K562 (cell line): ENCODE data around the gene TNRC6B. TPM values are rescaled to one million over a fixed set of nuclear protein-coding genes. Genes with fewer than 3 reads are reported as not detected.
A peak's percentile ranks its signal among the peaks of the same experiment; 100 is the strongest.

Source experiments
- NEUROD1 ChIP-seq: fragments of 150-350 bp; IDR thresholded peaks from 2 replicates; pipeline ENCODE4 v1.6.1; 2014; ENCODE audit warnings: borderline replicate concordance, low read length, low read depth; ENCODE audit not compliant: partially characterized antibody
- POLR2G ChIP-seq: fragments of 200-400 bp; formaldehyde crosslinking; IDR thresholded peaks from 2 replicates; pipeline ENCODE4 v1.6.1; 2017; ENCODE audit warnings: low read depth, mild to moderate bottlenecking, antibody characterized with exemption, low read length, moderate library complexity
- ZNF3 ChIP-seq: fragments of 250-450 bp; sonication (Bioruptor Pico); IDR thresholded peaks from 2 replicates; pipeline ENCODE4 v1.5.0; 2021; ENCODE audit warnings: mild to moderate bottlenecking, moderate library complexity
- ZNF384 ChIP-seq: IDR thresholded peaks from 2 replicates; pipeline ENCODE4 v1.6.1; 2012; ENCODE audit warnings: low read depth, low read length, improper control_type of control experiment
- polyA plus RNA-seq, 8 experiments: library from polyadenylated mRNA; depleted of rRNA in 4 of 8; stranded (reverse) in 5 of 8; unstranded in 3 of 8; fragments of >200 nt; fragmentation: Nextera tagmentation in 2 of 8; fragmentation: Illumina TruSeq in 1 of 8; extraction: Ambion mirVana in 2 of 8; extraction: Trizol in 1 of 8; gene quantifications; 2 replicates each; pipeline versions ENCODE4 v1.2.1 to v1.2.3, GENCODE V29; 2011 to 2014; ENCODE audit warnings: inconsistent platforms in 1 of 8, missing spikeins in 1 of 8
- total RNA-seq, 7 experiments: library from RNA; depleted of rRNA in 6 of 7; stranded (reverse); fragments of >200 nt in 6 of 7; fragmentation: Illumina TruSeq in 2 of 7; extraction: Trizol in 2 of 7; gene quantifications; 2 replicates each; pipeline versions ENCODE4 v1.2.1 to v1.2.3, GENCODE V29; 2011 to 2021; ENCODE audit warnings: low replicate concordance in 1 of 7
- TF ChIP-seq, protein P1 (sequence below), 3 experiments: IDR thresholded peaks in 2 of 3; conservative IDR thresholded peaks in 1 of 3; 2 replicates each; pipeline ENCODE4 v1.5.1; 2011 to 2012; ENCODE audit warnings: low read length in 3 of 3, mild to moderate bottlenecking in 3 of 3, control low read depth in 2 of 3, improper control_type of control experiment in 1 of 3, inconsistent platforms in 1 of 3, low read depth in 1 of 3, mixed read lengths in 1 of 3, moderate library complexity in 1 of 3; ENCODE audit not compliant: insufficient read depth in 2 of 3
- TF ChIP-seq, protein P2 (sequence below): fragments of 250-450 bp; sonication (Bioruptor Pico); IDR thresholded peaks from 2 replicates; pipeline ENCODE4 v1.8.0; 2022; ENCODE audit warnings: inconsistent platforms
- TF ChIP-seq, protein P3 (sequence below): fragments of 450-650 bp; formaldehyde crosslinking; IDR thresholded peaks from 2 replicates; pipeline ENCODE4 v1.4.0; 2020; ENCODE audit warnings: mild to moderate bottlenecking, moderate library complexity
- TF ChIP-seq, protein P4 (sequence below): fragments of 250-450 bp; sonication (Bioruptor Pico); IDR thresholded peaks from 2 replicates; pipeline ENCODE4 v1.5.1; 2021; ENCODE audit warnings: mild to moderate bottlenecking
- TF ChIP-seq, protein P5 (sequence below): fragments of 250-450 bp; sonication (Bioruptor Pico); IDR thresholded peaks from 2 replicates; pipeline ENCODE4 v1.5.0; 2021; ENCODE audit warnings: mild to moderate bottlenecking, moderate library complexity
- TF ChIP-seq, protein P6 (sequence below): fragments of 250-450 bp; sonication (Bioruptor Pico); IDR thresholded peaks from 2 replicates; pipeline ENCODE4 v1.8.0; 2022; ENCODE audit warnings: moderate library complexity, mild to moderate bottlenecking, inconsistent platforms
- TF ChIP-seq, protein P7 (sequence below): fragments of 250-450 bp; sonication (Bioruptor Pico); IDR thresholded peaks from 2 replicates; pipeline ENCODE4 v1.4.0; 2020; ENCODE audit warnings: mild to moderate bottlenecking, moderate library complexity, borderline replicate concordance

The TNRC6B gene
- total and polyA plus RNA-seq, 9 of the 15 experiments (the other 6 are each of a cell fraction or from before 2014, with no cell fraction given) = 0.96 to 18.8 (median 10.8) TPM

DNA sequence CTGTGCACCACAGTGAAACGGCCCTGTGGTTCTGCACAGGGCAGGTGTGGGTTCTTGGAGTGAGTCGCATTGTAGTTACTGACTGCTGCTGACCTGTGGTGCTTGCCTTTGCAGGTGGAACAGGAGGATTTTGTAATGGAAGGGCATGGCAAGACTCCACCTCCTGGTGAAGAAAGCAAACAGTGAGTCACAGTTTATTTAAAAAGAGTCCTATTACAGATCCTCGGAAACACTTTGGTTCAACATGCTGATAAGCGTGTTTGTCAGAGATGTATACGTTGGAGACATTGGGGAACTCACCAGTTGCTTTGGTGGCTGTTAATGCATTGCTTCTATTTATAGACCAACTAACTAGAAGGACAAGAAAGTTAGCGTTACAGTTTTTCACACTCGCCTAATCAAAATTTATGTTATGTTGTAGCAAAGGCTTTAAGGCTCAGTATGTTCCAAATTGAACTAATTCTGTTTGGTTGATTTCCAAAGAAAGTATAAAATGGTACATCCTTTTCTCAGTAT, 21.7 kb upstream of the TNRC6B start (continued):
- TF ChIP-seq, protein P1, sequence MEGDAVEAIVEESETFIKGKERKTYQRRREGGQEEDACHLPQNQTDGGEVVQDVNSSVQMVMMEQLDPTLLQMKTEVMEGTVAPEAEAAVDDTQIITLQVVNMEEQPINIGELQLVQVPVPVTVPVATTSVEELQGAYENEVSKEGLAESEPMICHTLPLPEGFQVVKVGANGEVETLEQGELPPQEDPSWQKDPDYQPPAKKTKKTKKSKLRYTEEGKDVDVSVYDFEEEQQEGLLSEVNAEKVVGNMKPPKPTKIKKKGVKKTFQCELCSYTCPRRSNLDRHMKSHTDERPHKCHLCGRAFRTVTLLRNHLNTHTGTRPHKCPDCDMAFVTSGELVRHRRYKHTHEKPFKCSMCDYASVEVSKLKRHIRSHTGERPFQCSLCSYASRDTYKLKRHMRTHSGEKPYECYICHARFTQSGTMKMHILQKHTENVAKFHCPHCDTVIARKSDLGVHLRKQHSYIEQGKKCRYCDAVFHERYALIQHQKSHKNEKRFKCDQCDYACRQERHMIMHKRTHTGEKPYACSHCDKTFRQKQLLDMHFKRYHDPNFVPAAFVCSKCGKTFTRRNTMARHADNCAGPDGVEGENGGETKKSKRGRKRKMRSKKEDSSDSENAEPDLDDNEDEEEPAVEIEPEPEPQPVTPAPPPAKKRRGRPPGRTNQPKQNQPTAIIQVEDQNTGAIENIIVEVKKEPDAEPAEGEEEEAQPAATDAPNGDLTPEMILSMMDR (IDR thresholded peaks at IDR 0.05 in 2 of 3, conservative IDR thresholded peaks at IDR 0.05 in 1 of 3; ENCODE audit: insufficient read depth in 2 of 3, low read depth in 1 of 3, low read length in 3 of 3) = peak; percentile 17 to 50 (median 31); a peak in 2 of 6 replicates
- TF ChIP-seq, protein P2, sequence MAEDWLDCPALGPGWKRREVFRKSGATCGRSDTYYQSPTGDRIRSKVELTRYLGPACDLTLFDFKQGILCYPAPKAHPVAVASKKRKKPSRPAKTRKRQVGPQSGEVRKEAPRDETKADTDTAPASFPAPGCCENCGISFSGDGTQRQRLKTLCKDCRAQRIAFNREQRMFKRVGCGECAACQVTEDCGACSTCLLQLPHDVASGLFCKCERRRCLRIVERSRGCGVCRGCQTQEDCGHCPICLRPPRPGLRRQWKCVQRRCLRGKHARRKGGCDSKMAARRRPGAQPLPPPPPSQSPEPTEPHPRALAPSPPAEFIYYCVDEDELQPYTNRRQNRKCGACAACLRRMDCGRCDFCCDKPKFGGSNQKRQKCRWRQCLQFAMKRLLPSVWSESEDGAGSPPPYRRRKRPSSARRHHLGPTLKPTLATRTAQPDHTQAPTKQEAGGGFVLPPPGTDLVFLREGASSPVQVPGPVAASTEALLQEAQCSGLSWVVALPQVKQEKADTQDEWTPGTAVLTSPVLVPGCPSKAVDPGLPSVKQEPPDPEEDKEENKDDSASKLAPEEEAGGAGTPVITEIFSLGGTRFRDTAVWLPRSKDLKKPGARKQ (CRISPR knock-in tag) = no peak
- TF ChIP-seq, protein P3, sequence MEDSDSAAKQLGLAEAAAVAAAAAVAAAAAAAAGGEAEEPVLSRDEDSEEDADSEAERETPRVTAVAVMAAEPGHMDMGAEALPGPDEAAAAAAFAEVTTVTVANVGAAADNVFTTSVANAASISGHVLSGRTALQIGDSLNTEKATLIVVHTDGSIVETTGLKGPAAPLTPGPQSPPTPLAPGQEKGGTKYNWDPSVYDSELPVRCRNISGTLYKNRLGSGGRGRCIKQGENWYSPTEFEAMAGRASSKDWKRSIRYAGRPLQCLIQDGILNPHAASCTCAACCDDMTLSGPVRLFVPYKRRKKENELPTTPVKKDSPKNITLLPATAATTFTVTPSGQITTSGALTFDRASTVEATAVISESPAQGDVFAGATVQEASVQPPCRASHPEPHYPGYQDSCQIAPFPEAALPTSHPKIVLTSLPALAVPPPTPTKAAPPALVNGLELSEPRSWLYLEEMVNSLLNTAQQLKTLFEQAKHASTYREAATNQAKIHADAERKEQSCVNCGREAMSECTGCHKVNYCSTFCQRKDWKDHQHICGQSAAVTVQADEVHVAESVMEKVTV (CRISPR knock-in tag) = no peak
- TF ChIP-seq, protein P4, sequence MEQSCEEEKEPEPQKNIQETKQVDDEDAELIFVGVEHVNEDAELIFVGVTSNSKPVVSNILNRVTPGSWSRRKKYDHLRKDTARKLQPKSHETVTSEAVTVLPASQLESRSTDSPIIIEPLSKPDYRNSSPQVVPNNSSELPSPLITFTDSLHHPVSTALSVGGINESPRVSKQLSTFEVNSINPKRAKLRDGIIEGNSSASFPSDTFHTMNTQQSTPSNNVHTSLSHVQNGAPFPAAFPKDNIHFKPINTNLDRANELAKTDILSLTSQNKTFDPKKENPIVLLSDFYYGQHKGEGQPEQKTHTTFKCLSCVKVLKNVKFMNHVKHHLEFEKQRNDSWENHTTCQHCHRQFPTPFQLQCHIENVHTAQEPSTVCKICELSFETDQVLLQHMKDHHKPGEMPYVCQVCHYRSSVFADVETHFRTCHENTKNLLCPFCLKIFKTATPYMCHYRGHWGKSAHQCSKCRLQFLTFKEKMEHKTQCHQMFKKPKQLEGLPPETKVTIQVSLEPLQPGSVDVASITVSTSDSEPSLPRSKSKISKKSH (CRISPR knock-in tag) = no peak
- TF ChIP-seq, protein P5, sequence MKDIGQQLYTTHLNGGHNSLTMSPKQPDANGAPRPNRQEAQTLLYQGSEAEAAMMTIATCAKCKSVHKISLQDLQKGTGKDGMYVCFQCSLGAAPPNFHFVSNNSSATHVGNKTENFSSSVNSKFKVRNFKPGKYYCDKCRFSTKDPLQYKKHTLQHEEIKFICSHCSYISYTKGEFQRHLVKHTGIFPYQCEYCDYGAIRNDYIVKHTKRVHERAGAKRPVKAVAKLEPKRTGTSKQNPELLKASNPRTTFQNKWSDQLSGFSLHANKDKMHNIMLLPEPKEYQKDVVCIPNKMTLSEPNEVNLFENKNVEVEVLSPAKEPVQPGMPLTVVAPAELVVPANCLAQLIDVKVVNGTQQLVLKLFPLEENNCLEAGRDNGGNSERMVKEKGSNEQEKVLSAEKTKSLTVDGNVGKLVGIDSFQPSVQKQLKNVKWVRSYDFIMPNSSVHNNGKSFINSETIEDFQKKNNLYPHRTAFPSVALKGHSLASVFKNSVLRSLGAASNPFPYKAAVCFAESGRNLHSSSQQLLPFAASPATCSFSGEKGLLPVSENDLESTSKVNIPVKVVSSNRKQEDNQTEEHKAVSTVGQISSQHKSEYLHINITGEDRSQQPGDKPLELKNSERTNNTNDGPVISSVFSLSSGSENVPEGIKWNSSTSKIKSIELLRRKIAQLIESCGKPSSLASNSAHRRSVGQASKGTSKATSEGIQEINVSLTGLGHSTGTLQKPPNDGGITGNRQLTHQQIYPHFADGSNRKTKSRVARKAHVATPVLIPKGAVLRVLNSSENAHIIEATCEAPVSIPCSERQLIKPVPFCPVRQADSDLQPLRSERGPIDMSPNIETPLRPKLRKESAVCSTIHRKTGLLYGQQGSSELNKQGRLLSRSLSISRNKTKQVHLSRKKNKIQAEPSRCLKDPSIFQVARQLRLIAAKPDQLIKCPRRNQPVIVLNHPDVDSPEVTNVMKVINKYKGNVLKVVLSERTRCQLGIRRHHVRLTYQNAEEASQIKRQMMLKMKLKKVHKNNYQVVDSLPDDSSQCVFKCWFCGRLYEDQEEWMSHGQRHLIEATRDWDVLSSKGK (CRISPR knock-in tag) = no peak
- TF ChIP-seq POLR2G (no peak), ZNF3 (CRISPR knock-in tag) (no peak), ZNF384 (no peak), NEUROD1 (no peak)
- TF ChIP-seq, protein P6, sequence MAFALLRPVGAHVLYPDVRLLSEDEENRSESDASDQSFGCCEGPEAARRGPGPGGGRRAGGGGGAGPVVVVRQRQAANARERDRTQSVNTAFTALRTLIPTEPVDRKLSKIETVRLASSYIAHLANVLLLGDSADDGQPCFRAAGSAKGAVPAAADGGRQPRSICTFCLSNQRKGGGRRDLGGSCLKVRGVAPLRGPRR (CRISPR knock-in tag) = no peak
- TF ChIP-seq, protein P7, sequence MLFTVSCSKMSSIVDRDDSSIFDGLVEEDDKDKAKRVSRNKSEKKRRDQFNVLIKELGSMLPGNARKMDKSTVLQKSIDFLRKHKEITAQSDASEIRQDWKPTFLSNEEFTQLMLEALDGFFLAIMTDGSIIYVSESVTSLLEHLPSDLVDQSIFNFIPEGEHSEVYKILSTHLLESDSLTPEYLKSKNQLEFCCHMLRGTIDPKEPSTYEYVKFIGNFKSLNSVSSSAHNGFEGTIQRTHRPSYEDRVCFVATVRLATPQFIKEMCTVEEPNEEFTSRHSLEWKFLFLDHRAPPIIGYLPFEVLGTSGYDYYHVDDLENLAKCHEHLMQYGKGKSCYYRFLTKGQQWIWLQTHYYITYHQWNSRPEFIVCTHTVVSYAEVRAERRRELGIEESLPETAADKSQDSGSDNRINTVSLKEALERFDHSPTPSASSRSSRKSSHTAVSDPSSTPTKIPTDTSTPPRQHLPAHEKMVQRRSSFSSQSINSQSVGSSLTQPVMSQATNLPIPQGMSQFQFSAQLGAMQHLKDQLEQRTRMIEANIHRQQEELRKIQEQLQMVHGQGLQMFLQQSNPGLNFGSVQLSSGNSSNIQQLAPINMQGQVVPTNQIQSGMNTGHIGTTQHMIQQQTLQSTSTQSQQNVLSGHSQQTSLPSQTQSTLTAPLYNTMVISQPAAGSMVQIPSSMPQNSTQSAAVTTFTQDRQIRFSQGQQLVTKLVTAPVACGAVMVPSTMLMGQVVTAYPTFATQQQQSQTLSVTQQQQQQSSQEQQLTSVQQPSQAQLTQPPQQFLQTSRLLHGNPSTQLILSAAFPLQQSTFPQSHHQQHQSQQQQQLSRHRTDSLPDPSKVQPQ (CRISPR knock-in tag) = no peak
